Keratinocyte (primary cell): Measurements from ENCODE around the gene DLG1.

Source experiments
- EZH2 ChIP-seq: IDR thresholded peaks from one replicate; pipeline ENCODE4 v1.6.1; 2012; ENCODE audit warnings: inconsistent platforms, mild to moderate bottlenecking, low read length, moderate library complexity
- TF ChIP-seq, protein P1 (sequence below), 3 experiments: IDR thresholded peaks in 1 of 3; conservative IDR thresholded peaks in 1 of 3; optimal IDR thresholded peaks in 1 of 3; 2 replicates in 2 of 3; 3 replicates in 1 of 3; pipeline versions ENCODE3 to v1.5.1; 2011; ENCODE audit warnings: low read length in 3 of 3, mild to moderate bottlenecking in 3 of 3, moderate library complexity in 2 of 3, control low read depth in 1 of 3, inconsistent platforms in 1 of 3; ENCODE audit not compliant: insufficient read depth in 2 of 3; ENCODE audit errors: extremely low read depth in 1 of 3

DNA sequence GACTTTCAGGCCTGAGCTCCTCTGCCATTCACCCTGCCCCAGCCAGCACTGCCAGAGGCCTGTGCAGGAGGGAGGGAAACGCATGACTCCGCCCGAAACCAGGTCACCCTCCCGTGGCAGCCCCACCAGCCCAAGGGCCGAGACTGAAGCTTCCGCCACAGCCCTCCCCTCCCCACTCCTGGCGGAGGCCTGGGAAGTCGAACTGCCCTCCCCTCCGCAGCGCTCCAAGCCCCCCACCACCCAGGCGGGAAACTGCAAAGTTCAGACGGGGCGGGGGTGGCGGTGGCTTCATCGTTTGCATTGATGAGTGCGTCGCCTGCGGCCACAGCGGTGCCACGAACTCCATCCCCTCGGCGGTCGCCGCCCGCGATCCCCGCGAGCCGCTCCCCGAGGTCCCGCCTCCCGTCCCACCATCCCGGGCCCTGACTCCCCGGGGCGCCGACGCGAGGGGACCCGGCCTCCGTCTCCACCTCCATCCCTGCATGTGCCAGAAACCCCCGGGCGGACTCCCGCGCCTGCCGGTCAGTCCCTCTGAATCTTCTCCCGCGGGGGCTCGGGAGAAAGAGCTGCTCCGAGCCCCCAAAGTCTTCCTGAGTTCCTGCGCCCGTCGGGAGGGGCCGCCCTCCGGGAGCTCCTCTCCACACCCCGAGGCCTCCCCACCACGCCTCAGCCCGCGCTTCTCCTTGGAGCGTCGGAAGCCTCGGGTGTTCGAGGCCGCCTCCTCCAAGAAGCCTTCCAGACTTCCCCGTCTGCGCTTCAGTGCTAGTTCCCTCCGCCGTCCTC, 269.5 kb downstream of the DLG1 start:
- TF ChIP-seq, protein P1, sequence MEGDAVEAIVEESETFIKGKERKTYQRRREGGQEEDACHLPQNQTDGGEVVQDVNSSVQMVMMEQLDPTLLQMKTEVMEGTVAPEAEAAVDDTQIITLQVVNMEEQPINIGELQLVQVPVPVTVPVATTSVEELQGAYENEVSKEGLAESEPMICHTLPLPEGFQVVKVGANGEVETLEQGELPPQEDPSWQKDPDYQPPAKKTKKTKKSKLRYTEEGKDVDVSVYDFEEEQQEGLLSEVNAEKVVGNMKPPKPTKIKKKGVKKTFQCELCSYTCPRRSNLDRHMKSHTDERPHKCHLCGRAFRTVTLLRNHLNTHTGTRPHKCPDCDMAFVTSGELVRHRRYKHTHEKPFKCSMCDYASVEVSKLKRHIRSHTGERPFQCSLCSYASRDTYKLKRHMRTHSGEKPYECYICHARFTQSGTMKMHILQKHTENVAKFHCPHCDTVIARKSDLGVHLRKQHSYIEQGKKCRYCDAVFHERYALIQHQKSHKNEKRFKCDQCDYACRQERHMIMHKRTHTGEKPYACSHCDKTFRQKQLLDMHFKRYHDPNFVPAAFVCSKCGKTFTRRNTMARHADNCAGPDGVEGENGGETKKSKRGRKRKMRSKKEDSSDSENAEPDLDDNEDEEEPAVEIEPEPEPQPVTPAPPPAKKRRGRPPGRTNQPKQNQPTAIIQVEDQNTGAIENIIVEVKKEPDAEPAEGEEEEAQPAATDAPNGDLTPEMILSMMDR (optimal IDR thresholded peaks at IDR 0.05 in 1 of 3, IDR thresholded peaks at IDR 0.05 in 1 of 3, conservative IDR thresholded peaks at IDR 0.05 in 1 of 3; ENCODE audit: extremely low read depth in 1 of 3, insufficient read depth in 2 of 3, low read length in 3 of 3): no peak
- no peak for TF ChIP-seq EZH2
